Endodermal cell (in vitro differentiated cells): ENCODE data around the gene SMARCD1. TPM values are rescaled to one million over a fixed set of nuclear protein-coding genes. Genes with fewer than 3 reads are reported as not detected.

Source experiments
- DNase-seq: peaks from one replicate; pipeline ENCODE4 v3.0.0-alpha.2; 2017
- H3K27ac ChIP-seq: 2 replicates; pipeline ENCODE4 v1.5.1; 2013; ENCODE audit warnings: mild to moderate bottlenecking, low read depth, low read length, moderate library complexity
- H3K27me3 ChIP-seq: 2 replicates; pipeline ENCODE4 v1.6.1; 2013; ENCODE audit warnings: mild to moderate bottlenecking, low read length, moderate library complexity; ENCODE audit not compliant: insufficient read depth, control insufficient read depth, poor library complexity, severe bottlenecking
- H3K36me3 ChIP-seq: 2 replicates; pipeline ENCODE4 v1.7.0; 2013; ENCODE audit warnings: mild to moderate bottlenecking, low read length, moderate library complexity; ENCODE audit not compliant: control insufficient read depth, insufficient read depth
- H3K4me1 ChIP-seq: one replicate; pipeline ENCODE4 v1.7.0; 2013; ENCODE audit warnings: low read length; ENCODE audit not compliant: control insufficient read depth, insufficient read depth
- H3K4me3 ChIP-seq: 2 replicates; pipeline ENCODE4 v1.5.1; 2013; ENCODE audit warnings: mild to moderate bottlenecking, low read length, moderate library complexity
- H3K9ac ChIP-seq: 2 replicates; pipeline ENCODE4 v1.6.1; 2013; ENCODE audit warnings: mild to moderate bottlenecking, low read length, moderate library complexity; ENCODE audit not compliant: poor library complexity, severe bottlenecking; ENCODE audit errors: extremely low read depth
- H3K9me3 ChIP-seq: 2 replicates; pipeline ENCODE4 v1.6.1; 2013; ENCODE audit warnings: mild to moderate bottlenecking, low read length, moderate library complexity; ENCODE audit not compliant: control insufficient read depth
- H3K27ac Mint-ChIP-seq: 2 replicates; pipeline ENCODE4 v1.8.0; 2020; ENCODE audit warnings: mixed read lengths
- H3K27me3 Mint-ChIP-seq: 2 replicates; pipeline ENCODE4 v1.8.0; 2021; ENCODE audit warnings: mild to moderate bottlenecking, mixed read lengths; ENCODE audit not compliant: insufficient read depth
- H3K36me3 Mint-ChIP-seq: 2 replicates; pipeline ENCODE4 v1.8.0; 2020; ENCODE audit warnings: low read depth, mixed read lengths
- H3K4me1 Mint-ChIP-seq: 2 replicates; pipeline ENCODE4 v1.8.0; 2020; ENCODE audit warnings: mixed read lengths
- H3K4me3 Mint-ChIP-seq: 2 replicates; pipeline ENCODE4 v1.8.0; 2020; ENCODE audit warnings: mild to moderate bottlenecking, moderate library complexity, mixed read lengths
- H3K9me3 Mint-ChIP-seq: 2 replicates; pipeline ENCODE4 v1.8.0; 2020; ENCODE audit warnings: mild to moderate bottlenecking, mixed read lengths
- WGBS, 2 experiments: methylation state at CpG; one replicate each; pipeline versions ENCODE4 v1.1.5 to v1.1.7; 2013; ENCODE audit warnings: missing lambda C conversion rate in 2 of 2, mixed read lengths in 1 of 2; ENCODE audit not compliant: insufficient coverage in 1 of 2, insufficient read length in 1 of 2; 5-methylcytosine and 5-hydroxymethylcytosine counted together
- total RNA-seq, 2 donors: library from RNA; stranded (reverse); fragmentation: NEBNext Ultra II Directional in 1 of 2; extraction: Animal tissue kit (Norgen Biotek cat#: 25700) in 1 of 2; gene quantifications; 2 replicates in 1 of 2; 3 replicates in 1 of 2; pipeline ENCODE4 v1.2.1, GENCODE V29; 2021
- TF ChIP-seq, protein P1 (sequence below): fragments of 200-600 bp; sonication (generic); conservative IDR thresholded peaks from 2 replicates; pipeline ENCODE4 v1.5.0; 2021; ENCODE audit warnings: antibody characterized with exemption, mild to moderate bottlenecking

Gene SMARCD1
- total RNA-seq, 2 donors from 2014 or later: 118 to 125 TPM

DNA sequence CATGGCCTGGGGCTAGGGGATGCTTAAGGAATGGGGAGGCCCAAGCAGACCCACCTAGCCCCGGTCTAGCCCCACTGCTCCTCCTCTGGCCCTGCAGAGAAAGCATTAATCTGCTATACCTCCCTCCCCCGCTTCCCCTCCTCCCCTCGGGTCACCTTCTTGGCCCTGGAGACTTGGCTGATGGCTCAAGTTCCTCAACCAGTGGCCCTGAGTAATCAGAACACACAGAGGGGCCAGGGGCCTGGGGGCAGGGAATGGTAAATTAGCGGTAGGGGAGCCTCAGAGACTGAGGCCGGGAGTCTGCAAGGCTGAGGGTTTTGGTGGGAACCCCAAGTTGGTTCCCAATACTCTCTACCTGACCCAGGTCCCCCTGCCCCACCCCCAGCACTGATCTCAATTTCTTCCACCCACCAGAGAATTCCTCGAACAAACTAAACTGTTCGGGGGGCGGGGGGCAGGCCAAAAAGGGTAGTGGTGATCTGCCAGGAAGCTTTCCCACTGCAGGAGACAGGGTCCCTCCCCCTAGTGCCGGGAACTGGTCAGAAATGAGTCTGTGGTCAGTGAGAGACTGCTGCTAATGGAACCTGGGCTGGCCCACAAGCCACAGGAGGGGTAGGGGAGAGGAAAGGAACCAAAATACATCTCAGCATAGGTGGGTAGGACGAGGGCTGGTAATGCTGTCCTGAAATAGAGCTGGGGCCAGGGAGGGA, 12.8 kb upstream of the SMARCD1 start:
- H3K27ac Mint-ChIP-seq: no peak overlapping the region
- H3K27me3 Mint-ChIP-seq: peaks cover 4% of the 10 kb centered on the region
- H3K9me3 Mint-ChIP-seq: no peaks in the 10 kb centered on the region
- no peak overlapping the region for H3K4me3 Mint-ChIP-seq
- TF ChIP-seq, protein P1, sequence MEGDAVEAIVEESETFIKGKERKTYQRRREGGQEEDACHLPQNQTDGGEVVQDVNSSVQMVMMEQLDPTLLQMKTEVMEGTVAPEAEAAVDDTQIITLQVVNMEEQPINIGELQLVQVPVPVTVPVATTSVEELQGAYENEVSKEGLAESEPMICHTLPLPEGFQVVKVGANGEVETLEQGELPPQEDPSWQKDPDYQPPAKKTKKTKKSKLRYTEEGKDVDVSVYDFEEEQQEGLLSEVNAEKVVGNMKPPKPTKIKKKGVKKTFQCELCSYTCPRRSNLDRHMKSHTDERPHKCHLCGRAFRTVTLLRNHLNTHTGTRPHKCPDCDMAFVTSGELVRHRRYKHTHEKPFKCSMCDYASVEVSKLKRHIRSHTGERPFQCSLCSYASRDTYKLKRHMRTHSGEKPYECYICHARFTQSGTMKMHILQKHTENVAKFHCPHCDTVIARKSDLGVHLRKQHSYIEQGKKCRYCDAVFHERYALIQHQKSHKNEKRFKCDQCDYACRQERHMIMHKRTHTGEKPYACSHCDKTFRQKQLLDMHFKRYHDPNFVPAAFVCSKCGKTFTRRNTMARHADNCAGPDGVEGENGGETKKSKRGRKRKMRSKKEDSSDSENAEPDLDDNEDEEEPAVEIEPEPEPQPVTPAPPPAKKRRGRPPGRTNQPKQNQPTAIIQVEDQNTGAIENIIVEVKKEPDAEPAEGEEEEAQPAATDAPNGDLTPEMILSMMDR: no peak
- DNase-seq: peak; percentile 78
- Histone ChIP-seq H3K36me3 (no peaks in the 10 kb centered on the region), H3K4me3 (no peak overlapping the region), H3K4me1 (peaks cover 5% of the 10 kb centered on the region), H3K9ac (no peak overlapping the region), H3K27me3 (no peaks in the 10 kb centered on the region), H3K9me3 (no peaks in the 10 kb centered on the region), H3K27ac (no peak overlapping the region)
- peaks cover 13% of the 10 kb centered on the region for H3K4me1 Mint-ChIP-seq
- no peaks in the 10 kb centered on the region for H3K36me3 Mint-ChIP-seq
- WGBS, 2 experiments: 43 to 68% methylated on average over 4 to 10 of the region's 10 CpGs

DNA sequence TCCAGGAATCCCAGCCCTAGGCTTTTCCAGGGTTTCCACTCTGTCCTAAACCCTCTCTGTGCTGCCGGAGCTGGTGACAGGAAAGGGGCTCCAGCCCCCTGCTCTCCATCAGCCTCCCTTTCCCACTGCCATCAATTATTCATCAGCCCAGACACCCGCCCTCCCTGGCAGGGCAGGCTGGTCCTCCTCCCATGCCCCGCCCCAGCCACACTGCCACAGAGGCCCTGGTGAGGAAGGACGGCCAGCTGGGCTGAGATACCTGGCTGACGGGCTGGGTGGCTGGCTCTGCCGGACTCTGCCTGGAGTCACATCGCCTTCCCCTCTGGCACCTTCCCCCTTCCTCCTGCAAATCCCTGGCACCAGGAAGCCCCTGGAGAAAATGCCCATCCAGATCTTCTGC, 11.9 kb upstream of the SMARCD1 start:
- Histone ChIP-seq H3K9ac (no peak overlapping the region), H3K4me3 (no peak overlapping the region), H3K4me1 (peaks cover 5% of the 10 kb centered on the region), H3K27me3 (no peaks in the 10 kb centered on the region), H3K36me3 (no peaks in the 10 kb centered on the region), H3K27ac (no peak overlapping the region), H3K9me3 (no peaks in the 10 kb centered on the region)
- H3K4me1 Mint-ChIP-seq: peaks cover 13% of the 10 kb centered on the region
- TF ChIP-seq, protein P1: no peak
- H3K9me3 Mint-ChIP-seq: no peaks in the 10 kb centered on the region
- H3K4me3 Mint-ChIP-seq: no peak overlapping the region
- no peak for DNase-seq
- peaks cover 7% of the 10 kb centered on the region for H3K27me3 Mint-ChIP-seq
- H3K36me3 Mint-ChIP-seq: no peaks in the 10 kb centered on the region
- WGBS, 2 experiments: 84 to 91% methylated on average over 6 to 7 of the region's 7 CpGs
- no peak overlapping the region for H3K27ac Mint-ChIP-seq

DNA sequence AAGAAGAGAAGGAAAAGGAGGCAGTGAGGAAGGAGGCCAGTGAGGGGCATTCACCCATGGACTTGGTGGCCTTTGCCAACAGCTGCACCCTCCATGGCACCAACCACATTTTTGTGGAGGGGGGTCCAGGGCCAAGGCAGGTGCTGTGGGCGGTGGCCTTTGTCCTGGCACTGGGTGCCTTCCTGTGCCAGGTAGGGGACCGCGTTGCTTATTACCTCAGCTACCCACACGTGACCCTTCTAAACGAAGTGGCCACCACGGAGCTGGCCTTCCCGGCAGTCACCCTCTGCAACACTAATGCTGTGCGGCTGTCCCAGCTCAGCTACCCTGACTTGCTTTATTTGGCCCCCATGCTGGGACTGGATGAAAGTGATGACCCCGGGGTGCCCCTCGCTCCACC, 11.4 kb upstream of the SMARCD1 start:
- 83 to 96% methylated on average over 10 of the region's 10 CpGs for WGBS, 2 experiments
- TF ChIP-seq, protein P1: no peak
- no peak for DNase-seq

More for the DNA sequence above, 11.4 kb upstream of the SMARCD1 start:
- H3K36me3 ChIP-seq: no peaks in the 10 kb centered on the region
- H3K9me3 ChIP-seq: no peaks in the 10 kb centered on the region
- H3K27ac ChIP-seq: no peak overlapping the region
- no peaks in the 10 kb centered on the region for H3K27me3 ChIP-seq
- no peak overlapping the region for H3K9ac ChIP-seq
- H3K4me1 ChIP-seq: peaks cover 5% of the 10 kb centered on the region
- Mint-ChIP-seq H3K9me3 (no peaks in the 10 kb centered on the region), H3K27me3 (peaks cover 8% of the 10 kb centered on the region), H3K4me3 (no peak overlapping the region), H3K4me1 (peaks cover 13% of the 10 kb centered on the region), H3K27ac (no peak overlapping the region), H3K36me3 (no peaks in the 10 kb centered on the region)
- H3K4me3 ChIP-seq: no peak overlapping the region
